Trophoblast cell (in vitro differentiated cells and primary cell): ENCODE results near the gene IL5.

Experiments used
- DNase-seq, 2 donors: peaks; one replicate each; pipeline ENCODE4 v3.0.0-alpha.2; 2016
- H2AFZ ChIP-seq: 2 replicates; pipeline ENCODE4 v1.6.1; 2013; ENCODE audit warnings: low read length, moderate library complexity, mild to moderate bottlenecking; ENCODE audit not compliant: insufficient read depth, poor library complexity
- H2AK5ac ChIP-seq: 2 replicates; pipeline ENCODE4 v1.6.1; 2013; ENCODE audit warnings: mild to moderate bottlenecking, low read length
- H2BK120ac ChIP-seq: 2 replicates; pipeline ENCODE4 v1.6.1; 2013; ENCODE audit warnings: low read length, mild to moderate bottlenecking, moderate library complexity; ENCODE audit not compliant: insufficient read depth, poor library complexity
- H2BK12ac ChIP-seq: 2 replicates; pipeline ENCODE4 v1.6.1; 2013; ENCODE audit warnings: mild to moderate bottlenecking, low read length, moderate library complexity
- H2BK5ac ChIP-seq: 2 replicates; pipeline ENCODE4 v1.6.1; 2013; ENCODE audit warnings: low read length, low read depth, moderate library complexity, mild to moderate bottlenecking; ENCODE audit not compliant: poor library complexity
- H3K14ac ChIP-seq: 2 replicates; pipeline ENCODE4 v1.6.1; 2013; ENCODE audit warnings: mild to moderate bottlenecking, low read length
- H3K18ac ChIP-seq: 2 replicates; pipeline ENCODE4 v1.6.1; 2013; ENCODE audit warnings: mild to moderate bottlenecking, low read length
- H3K23ac ChIP-seq: 2 replicates; pipeline ENCODE4 v1.6.1; 2013; ENCODE audit warnings: low read length
- H3K27ac ChIP-seq: 2 replicates; pipeline ENCODE4 v1.5.1; 2013; ENCODE audit warnings: low read depth, mild to moderate bottlenecking, inconsistent platforms, low read length, moderate library complexity
- H3K27me3 ChIP-seq: 2 replicates; pipeline ENCODE4 v1.6.1; 2013; ENCODE audit warnings: inconsistent platforms, mild to moderate bottlenecking, low read length, moderate library complexity; ENCODE audit not compliant: insufficient read depth
- H3K36me3 ChIP-seq, 2 experiments: 1 replicate in 1 of 2; 2 replicates in 1 of 2; pipeline ENCODE4 v1.6.1; 2013; ENCODE audit warnings: low read length in 2 of 2, mild to moderate bottlenecking in 2 of 2, moderate library complexity in 1 of 2; ENCODE audit not compliant: insufficient read depth in 2 of 2, control insufficient read depth in 1 of 2
- H3K4ac ChIP-seq: 2 replicates; pipeline ENCODE4 v1.6.1; 2013; ENCODE audit warnings: low read depth, mild to moderate bottlenecking, low read length, moderate library complexity
- H3K4me1 ChIP-seq, 2 experiments: 1 replicate in 1 of 2; 2 replicates in 1 of 2; pipeline ENCODE4 v1.6.1; 2013; ENCODE audit warnings: low read length in 2 of 2, mild to moderate bottlenecking in 2 of 2, moderate library complexity in 1 of 2; ENCODE audit not compliant: insufficient read depth in 2 of 2, control insufficient read depth in 1 of 2
- H3K4me2 ChIP-seq: 2 replicates; pipeline ENCODE4 v1.6.1; 2013; ENCODE audit warnings: inconsistent platforms, mild to moderate bottlenecking, low read length, moderate library complexity
- H3K4me3 ChIP-seq: 2 replicates; pipeline ENCODE4 v1.5.1; 2013; ENCODE audit warnings: mild to moderate bottlenecking, low read depth, low read length, inconsistent platforms
- H3K79me1 ChIP-seq: one replicate; pipeline ENCODE4 v1.6.1; 2013; ENCODE audit warnings: low read length
- H3K79me2 ChIP-seq: 2 replicates; pipeline ENCODE4 v1.6.1; 2013; ENCODE audit warnings: low read length, mild to moderate bottlenecking; ENCODE audit not compliant: control insufficient read depth, insufficient read depth, poor library complexity
- H3K9ac ChIP-seq: 2 replicates; pipeline ENCODE4 v1.6.1; 2013; ENCODE audit warnings: mild to moderate bottlenecking, low read length
- H3K9me3 ChIP-seq: 2 replicates; pipeline ENCODE4 v1.6.1; 2013; ENCODE audit warnings: low read depth, mild to moderate bottlenecking, control low read depth, inconsistent platforms, low read length; ENCODE audit not compliant: insufficient read depth
- H4K12ac ChIP-seq: 2 replicates; pipeline ENCODE4 v1.6.1; 2013; ENCODE audit warnings: low read depth, mild to moderate bottlenecking, low read length, moderate library complexity
- H4K8ac ChIP-seq: 2 replicates; pipeline ENCODE4 v1.6.1; 2013; ENCODE audit warnings: low read depth, mild to moderate bottlenecking, low read length, moderate library complexity
- H4K91ac ChIP-seq: one replicate; pipeline ENCODE4 v1.6.1; 2013; ENCODE audit warnings: low read depth, mild to moderate bottlenecking, low read length, moderate library complexity
- WGBS: extraction: QIAGEN DNeasy Blood & Tissue Kit; methylation state at CpG from one replicate; pipeline ENCODE4 v1.1.7; 2013; ENCODE audit warnings: missing lambda C conversion rate; ENCODE audit not compliant: insufficient read length, insufficient coverage; ENCODE audit errors: extremely low coverage; 5-methylcytosine and 5-hydroxymethylcytosine counted together

Gene IL5

DNA sequence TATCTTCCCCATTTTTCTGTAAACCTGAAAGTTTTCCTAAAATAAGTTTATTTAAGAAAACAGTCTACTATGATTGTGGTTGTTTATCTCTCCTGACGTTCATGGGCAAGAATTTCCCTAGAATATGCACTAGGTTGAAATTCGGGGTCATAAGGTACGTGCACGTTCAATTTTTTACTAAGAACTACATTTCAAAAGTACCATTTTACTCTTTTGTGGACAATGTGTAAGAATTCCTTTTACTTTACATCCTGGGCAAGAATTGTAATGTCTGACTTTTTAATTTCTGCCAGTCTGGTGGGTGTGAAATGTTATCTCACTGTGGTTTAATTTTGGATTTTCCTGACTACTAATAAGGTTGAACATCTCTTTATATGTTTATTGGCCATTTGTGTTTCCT, 12.4 kb downstream of the IL5 start:
- no peak for DNase-seq
- no CpG with 5 or more reads among the region's 4 CpGs for WGBS
- no peak overlapping the region for H3K14ac ChIP-seq
- H2BK12ac ChIP-seq: no peak overlapping the region
- H4K12ac ChIP-seq: no peak overlapping the region
- H3K27ac ChIP-seq: no peak overlapping the region
- no peak overlapping the region for H4K91ac ChIP-seq
- no peaks in the 10 kb centered on the region for H3K79me2 ChIP-seq
- H3K4me1 ChIP-seq: no peaks in the 10 kb centered on the region
- H2BK5ac ChIP-seq: no peak overlapping the region
- no peaks in the 10 kb centered on the region for H3K79me1 ChIP-seq
- no peak overlapping the region for H2BK120ac ChIP-seq
- H3K4ac ChIP-seq: no peak overlapping the region
- H3K27me3 ChIP-seq: no peaks in the 10 kb centered on the region
- no peak overlapping the region for H3K4me3 ChIP-seq
- no peak overlapping the region for H2AK5ac ChIP-seq
- H3K23ac ChIP-seq: no peak overlapping the region
- no peaks in the 10 kb centered on the region for H3K36me3 ChIP-seq
- H3K18ac ChIP-seq: no peak overlapping the region
- no peak overlapping the region for H3K9ac ChIP-seq
- H3K9me3 ChIP-seq: no peaks in the 10 kb centered on the region
- H3K4me2 ChIP-seq: no peak overlapping the region
- no peak overlapping the region for H2AFZ ChIP-seq
- H4K8ac ChIP-seq: no peak overlapping the region

DNA sequence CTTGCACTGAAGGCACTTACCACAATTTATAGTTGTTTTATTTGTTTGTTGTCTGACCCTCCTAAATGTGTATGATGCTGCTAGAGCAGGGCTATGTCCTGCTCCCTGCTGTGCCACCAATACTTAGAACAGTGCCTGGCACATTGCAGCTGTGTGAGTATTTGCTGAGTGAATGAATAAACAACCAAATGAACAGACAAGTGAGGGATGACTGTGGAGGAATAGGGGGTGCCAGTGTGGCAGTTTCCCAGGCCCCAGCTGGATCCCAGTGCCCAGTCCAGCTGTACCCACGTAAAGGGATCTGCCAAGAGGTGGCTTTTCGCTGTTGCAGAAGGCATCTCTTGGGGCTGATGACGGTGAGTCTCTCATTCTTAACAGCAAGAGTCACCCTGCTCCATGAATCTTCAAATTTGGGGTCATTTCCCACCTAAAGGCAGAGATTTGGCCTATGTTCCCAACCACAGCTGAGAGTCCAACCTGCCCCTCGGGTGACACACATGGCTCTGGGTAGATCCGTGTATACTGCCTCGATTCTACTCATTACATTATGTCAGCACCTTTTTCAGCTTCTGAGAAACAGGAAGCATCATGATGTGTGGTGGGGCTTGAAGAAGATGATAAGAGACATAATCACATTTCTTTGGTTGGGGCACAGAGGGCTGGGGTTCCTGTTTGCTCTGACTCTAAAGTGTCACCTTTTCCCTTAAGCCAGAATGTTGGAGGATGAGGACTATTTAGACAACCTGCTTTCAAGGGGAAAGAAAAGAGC, 14.3 kb downstream of the IL5 start:
- H3K79me1 ChIP-seq: no peaks in the 10 kb centered on the region
- no peaks in the 10 kb centered on the region for H3K4me1 ChIP-seq
- H3K14ac ChIP-seq: no peak overlapping the region
- no peak overlapping the region for H3K4ac ChIP-seq
- no peaks in the 10 kb centered on the region for H3K9me3 ChIP-seq
- no peak overlapping the region for H3K27ac ChIP-seq
- no peak overlapping the region for H2AK5ac ChIP-seq
- H2AFZ ChIP-seq: no peak overlapping the region
- H2BK12ac ChIP-seq: no peak overlapping the region
- no peak overlapping the region for H4K91ac ChIP-seq
- H3K9ac ChIP-seq: no peak overlapping the region
- H3K36me3 ChIP-seq: no peaks in the 10 kb centered on the region
- H4K12ac ChIP-seq: no peak overlapping the region
- no peak for DNase-seq
- H3K4me2 ChIP-seq: no peak overlapping the region
- no peak overlapping the region for H3K18ac ChIP-seq
- no peak overlapping the region for H2BK5ac ChIP-seq
- no peak overlapping the region for H3K4me3 ChIP-seq
- H3K23ac ChIP-seq: no peak overlapping the region
- H2BK120ac ChIP-seq: no peak overlapping the region
- H4K8ac ChIP-seq: no peak overlapping the region
- no peaks in the 10 kb centered on the region for H3K27me3 ChIP-seq
- WGBS: no CpG with 5 or more reads among the region's 6 CpGs
- no peaks in the 10 kb centered on the region for H3K79me2 ChIP-seq

DNA sequence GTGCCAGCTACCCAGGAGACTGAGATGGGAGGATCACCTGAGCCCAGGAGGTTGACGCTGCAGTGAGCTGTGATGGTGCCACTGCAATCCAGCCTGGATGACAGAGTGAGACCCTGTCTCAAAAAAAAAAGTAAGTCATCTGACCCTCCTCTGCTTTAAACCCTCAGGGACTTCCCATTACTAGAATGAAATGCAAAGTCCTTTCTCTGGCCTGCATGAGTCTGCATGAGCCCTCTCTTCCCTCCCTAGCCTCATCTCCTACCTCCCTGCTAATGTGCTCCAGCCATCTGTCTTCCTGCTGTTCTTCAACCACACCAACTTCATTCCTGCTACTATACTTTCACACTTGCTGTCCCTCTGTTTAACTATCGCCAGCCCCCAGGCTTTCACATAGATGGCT, 15.3 kb downstream of the IL5 start:
- no peak overlapping the region for H3K23ac ChIP-seq
- no peak overlapping the region for H4K91ac ChIP-seq
- H3K27me3 ChIP-seq: no peaks in the 10 kb centered on the region
- no peaks in the 10 kb centered on the region for H3K36me3 ChIP-seq
- no peak overlapping the region for H4K12ac ChIP-seq
- no peak overlapping the region for H3K9ac ChIP-seq
- no peak overlapping the region for H2BK5ac ChIP-seq
- H3K27ac ChIP-seq: no peak overlapping the region
- H3K79me2 ChIP-seq: no peaks in the 10 kb centered on the region
- H2BK120ac ChIP-seq: no peak overlapping the region
- H3K4ac ChIP-seq: no peak overlapping the region
- no peak overlapping the region for H3K4me2 ChIP-seq
- H3K4me1 ChIP-seq: no peaks in the 10 kb centered on the region
- no peak for DNase-seq
- WGBS: no CpG with 5 or more reads among the region's 2 CpGs
- H4K8ac ChIP-seq: no peak overlapping the region
- no peak overlapping the region for H3K14ac ChIP-seq
- no peak overlapping the region for H2AK5ac ChIP-seq
- no peak overlapping the region for H3K18ac ChIP-seq
- no peaks in the 10 kb centered on the region for H3K79me1 ChIP-seq
- no peak overlapping the region for H2AFZ ChIP-seq
- no peak overlapping the region for H2BK12ac ChIP-seq
- no peak overlapping the region for H3K4me3 ChIP-seq
- H3K9me3 ChIP-seq: no peaks in the 10 kb centered on the region

DNA sequence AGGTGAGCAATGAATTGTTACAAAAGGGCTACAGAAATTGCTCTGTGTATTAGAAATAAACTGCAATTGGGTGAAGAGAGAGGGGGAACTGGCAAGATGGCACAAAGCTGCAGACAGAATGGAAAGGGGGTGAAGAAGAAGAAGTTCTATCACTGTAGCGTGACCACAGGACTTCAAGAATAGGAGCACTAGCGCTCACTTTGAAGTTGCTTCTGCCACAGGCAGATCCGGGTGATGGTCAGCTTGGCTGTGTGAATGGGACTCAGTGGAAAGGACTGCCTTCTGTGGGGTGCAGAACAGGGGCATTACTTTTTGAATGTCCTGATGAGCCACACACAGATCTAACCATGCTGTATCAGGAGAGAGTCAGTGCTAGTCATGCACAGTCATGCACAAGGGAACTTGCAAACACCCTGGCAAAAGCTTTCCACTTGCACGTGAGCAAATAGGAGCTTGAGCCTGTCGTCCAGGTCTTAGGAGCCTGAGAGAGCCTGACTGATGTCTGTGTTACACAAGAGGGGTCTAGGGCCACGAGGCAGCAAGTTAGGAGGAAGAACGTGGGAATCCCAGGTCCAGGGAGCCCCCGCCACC, 16.3 kb downstream of the IL5 start:
- no peak for DNase-seq
- Histone ChIP-seq H3K4me2 (no peak overlapping the region), H3K27ac (no peak overlapping the region), H3K36me3 (no peaks in the 10 kb centered on the region), H3K27me3 (no peaks in the 10 kb centered on the region), H4K91ac (no peak overlapping the region), H2BK120ac (no peak overlapping the region), H2AFZ (no peak overlapping the region), H2BK5ac (no peak overlapping the region), H3K23ac (no peak overlapping the region), H4K8ac (no peak overlapping the region), H2BK12ac (no peak overlapping the region), H3K4ac (no peak overlapping the region), H3K9me3 (no peaks in the 10 kb centered on the region), H4K12ac (no peak overlapping the region), H3K4me3 (no peak overlapping the region), H3K18ac (no peak overlapping the region), H3K9ac (no peak overlapping the region), H3K4me1 (no peaks in the 10 kb centered on the region), H2AK5ac (no peak overlapping the region), H3K79me2 (no peaks in the 10 kb centered on the region), H3K14ac (no peak overlapping the region), H3K79me1 (no peaks in the 10 kb centered on the region)
- WGBS: no CpG with 5 or more reads among the region's 8 CpGs
